Smooth muscle cell (in vitro differentiated cells): ENCODE data around the gene USP15. TPM values are rescaled to one million over a fixed set of nuclear protein-coding genes. Genes with fewer than 3 reads are reported as not detected.

Source experiments
- DNase-seq: peaks from one replicate; lab custom pipeline; 2025; ENCODE audit not compliant: unreplicated experiment; lab: John Stamatoyannopoulos, UW
- H2AFZ ChIP-seq: fragments of 200-600 bp; sonication (generic); 2 replicates; pipeline ENCODE4 v1.6.0; 2016; ENCODE audit warnings: antibody characterized with exemption, low read depth, mild to moderate bottlenecking
- H3F3A ChIP-seq: fragments of 200-600 bp; sonication (generic); 2 replicates; pipeline ENCODE4 v1.6.0; 2017; ENCODE audit warnings: antibody characterized with exemption, low read depth
- H3K27ac ChIP-seq: fragments of 200-600 bp; sonication (generic); 2 replicates; pipeline ENCODE4 v1.5.1; 2016; ENCODE audit warnings: low read depth, mild to moderate bottlenecking
- H3K27me3 ChIP-seq: fragments of 200-600 bp; sonication (generic); 2 replicates; pipeline ENCODE4 v1.6.1; 2016; ENCODE audit warnings: low read depth, mild to moderate bottlenecking
- H3K36me3 ChIP-seq: fragments of 200-600 bp; sonication (generic); 2 replicates; pipeline ENCODE4 v1.5.1; 2016; ENCODE audit warnings: low read depth
- H3K4me1 ChIP-seq: fragments of 200-600 bp; sonication (generic); 2 replicates; pipeline ENCODE4 v1.5.1; 2016; ENCODE audit warnings: low read depth
- H3K4me2 ChIP-seq: fragments of 200-600 bp; sonication (generic); 2 replicates; pipeline ENCODE4 v1.6.0; 2016; ENCODE audit warnings: mild to moderate bottlenecking
- H3K4me3 ChIP-seq: fragments of 200-600 bp; sonication (generic); 2 replicates; pipeline ENCODE4 v1.5.1; 2016; ENCODE audit warnings: mild to moderate bottlenecking
- H3K79me2 ChIP-seq: fragments of 200-600 bp; sonication (generic); 2 replicates; pipeline ENCODE4 v1.6.0; 2016; ENCODE audit warnings: low read depth, mild to moderate bottlenecking
- H3K9ac ChIP-seq: fragments of 200-600 bp; sonication (generic); 2 replicates; pipeline ENCODE4 v1.6.0; 2016; ENCODE audit warnings: low read depth
- H3K9me3 ChIP-seq: fragments of 200-600 bp; sonication (generic); replicated peaks from 2 replicates; pipeline ENCODE4 v1.5.1; 2016; ENCODE audit warnings: low read depth
- H4K20me1 ChIP-seq: fragments of 200-600 bp; sonication (generic); 2 replicates; pipeline ENCODE4 v1.6.0; 2016; ENCODE audit warnings: low read depth
- CTCF ChIP-seq: fragments of 200-600 bp; sonication (generic); IDR thresholded peaks from 2 replicates; pipeline ENCODE4 v1.5.1; 2017; ENCODE audit warnings: borderline replicate concordance, mild to moderate bottlenecking, antibody characterized with exemption; ENCODE audit not compliant: insufficient read depth, poor library complexity, severe bottlenecking
- WGBS: methylation state at CpG from one replicate; pipeline ENCODE4 v1.1.7; 2016; ENCODE audit warnings: low lambda C conversion rate; 5-methylcytosine and 5-hydroxymethylcytosine counted together
- polyA plus RNA-seq: library from polyadenylated mRNA; unstranded; fragments of >200 nt; fragmentation: Nextera tagmentation; extraction: Ambion mirVana; gene quantifications from 2 replicates; pipeline ENCODE4 v1.2.1, GENCODE V29; 2016
- total RNA-seq: library from RNA; depleted of rRNA; stranded (reverse); fragments of >200 nt; gene quantifications from 2 replicates; pipeline ENCODE4 v1.2.3, GENCODE V29; 2014

The USP15 gene
- total and polyA plus RNA-seq, 2 experiments from 2014 or later, result 28.7 to 53.5 TPM

GRCh38 chr12:62254967-62255366 is 5.2 kb upstream of the USP15 start:
- no peak overlapping the region for H3K4me2 ChIP-seq
- no peaks in the 10 kb centered on the region for H3K36me3 ChIP-seq
- 93% methylated on average over 3 of the region's 3 CpGs for WGBS
- H4K20me1 ChIP-seq, result no peaks in the 10 kb centered on the region
- no peak overlapping the region for H3K27ac ChIP-seq
- no peaks in the 10 kb centered on the region for H3K9me3 ChIP-seq
- no peak overlapping the region for H2AFZ ChIP-seq
- H3K4me3 ChIP-seq, result no peak overlapping the region
- TF ChIP-seq CTCF, result no peak
- no peaks in the 10 kb centered on the region for H3K27me3 ChIP-seq
- H3K4me1 ChIP-seq, result no peaks in the 10 kb centered on the region
- no peak for DNase-seq
- no peak overlapping the region for H3K9ac ChIP-seq
- H3K79me2 ChIP-seq, result no peaks in the 10 kb centered on the region
- no peaks in the 10 kb centered on the region for H3F3A ChIP-seq

- Histone ChIP-seq H4K20me1 (peaks cover 8% of the 10 kb centered on the region), H3K4me3 (no peak overlapping the region), H2AFZ (no peak overlapping the region), H3K27me3 (no peaks in the 10 kb centered on the region), H3K79me2 (peaks cover 13% of the 10 kb centered on the region), H3K9ac (no peak overlapping the region), H3K4me1 (peaks cover 5% of the 10 kb centered on the region), H3F3A (no peaks in the 10 kb centered on the region), H3K27ac (no peak overlapping the region), H3K36me3 (no peaks in the 10 kb centered on the region), H3K4me2 (peak overlapping the region; percentile 27), H3K9me3 (no peaks in the 10 kb centered on the region)
- no peak for TF ChIP-seq CTCF
- 73% methylated on average over 8 of the region's 8 CpGs for WGBS
- no peak for DNase-seq
Observed at GRCh38 chr12:62256408-62257096, 3.7 kb upstream of the USP15 start.

- Histone ChIP-seq H3K79me2 (peaks cover 30% of the 10 kb centered on the region), H3K4me2 (no peak overlapping the region)
- DNase-seq, result no peak
Observed at GRCh38 chr12:62258231-62258630, 2.0 kb upstream of the USP15 start.

More at GRCh38 chr12:62258231-62258630, 2.0 kb upstream of the USP15 start:
- Histone ChIP-seq H3K4me1 (peaks cover 9% of the 10 kb centered on the region), H3K27me3 (no peaks in the 10 kb centered on the region), H3K9ac (no peak overlapping the region), H3K36me3 (no peaks in the 10 kb centered on the region), H3K9me3 (no peaks in the 10 kb centered on the region), H3F3A (no peaks in the 10 kb centered on the region), H3K4me3 (no peak overlapping the region), H3K27ac (no peak overlapping the region), H2AFZ (no peak overlapping the region), H4K20me1 (peaks cover 25% of the 10 kb centered on the region)
- 91% methylated on average over 3 of the region's 3 CpGs for WGBS
- no peak for TF ChIP-seq CTCF
